HepG2 (cell line): ENCODE data around the gene QSOX2. TPM values are rescaled to one million over a fixed set of nuclear protein-coding genes. Genes with fewer than 3 reads are reported as not detected.

Experiments used
- ATAC-seq: fragments of 200-7000 bp; cut with Tn5 transposase; 3 replicates; pipeline ENCODE4 v1.9.1; 2020; ENCODE audit warnings: mild to moderate bottlenecking, moderate library complexity
- BruUV-seq: library from RNA; stranded (reverse); fragments of 400-500 nt; replicated peaks from 2 replicates; lab custom pipeline; 2021; lab: Mats Ljungman, UMichigan
- CTCF ChIA-PET: fragments of 300-600 bp; formaldehyde crosslinking; extraction: SDS; loops from one replicate; lab custom pipeline; 2021; ENCODE audit warnings: low total read pairs, inconsistent platforms, low intra/inter-chr PET ratio; lab: Yijun Ruan, JAX
- POLR2A ChIA-PET: fragments of 350-600 bp; sonication (Branson Sonifier 250); formaldehyde crosslinking; loops from one replicate; lab custom pipeline; 2020; ENCODE audit warnings: antibody characterized with exemption, inconsistent platforms; lab: Yijun Ruan, JAX
- DNase-seq: peaks from one replicate; pipeline ENCODE4 v3.0.0-alpha.2; 2015; ENCODE audit warnings: low spot score
- FAIRE-seq: peaks from 3 replicates; lab custom pipeline; 2011; peaks lifted over from hg19 to GRCh38; lab: Jason Lieb, UNC
- H2AFZ ChIP-seq: one replicate; pipeline ENCODE4 v1.6.1; 2011; ENCODE audit warnings: low read length, inconsistent platforms
- H3K27ac ChIP-seq: fragments of 300-600 bp; 3 replicates; pipeline ENCODE4 v1.8.0; 2011; ENCODE audit warnings: mixed run types, mild to moderate bottlenecking, mixed read lengths, low read length, inconsistent platforms; ENCODE audit not compliant: insufficient read depth; ENCODE audit errors: extremely low read length
- H3K27me3 ChIP-seq, 2 experiments: fragments of 200-600 bp in 1 of 2; 2 replicates in 1 of 2; 3 replicates in 1 of 2; pipeline versions ENCODE4 v1.6.0 to v1.8.0; 2011; ENCODE audit warnings: low read length in 2 of 2, mild to moderate bottlenecking in 2 of 2, moderate library complexity in 2 of 2, inconsistent platforms in 1 of 2; ENCODE audit not compliant: insufficient read depth in 2 of 2, control insufficient read depth in 1 of 2
- H3K36me3 ChIP-seq, 2 experiments: fragments of 200-600 bp in 1 of 2; replicated peaks in 1 of 2; 2 replicates in 1 of 2; 3 replicates in 1 of 2; pipeline versions ENCODE4 v1.5.1 to v1.8.0; 2011; ENCODE audit warnings: low read length in 2 of 2, inconsistent platforms in 1 of 2; ENCODE audit not compliant: insufficient read depth in 2 of 2, control insufficient read depth in 1 of 2
- H3K4me1 ChIP-seq: 2 replicates; pipeline ENCODE4 v1.5.1; 2012; ENCODE audit warnings: low read length, inconsistent platforms; ENCODE audit not compliant: insufficient read depth
- H3K4me2 ChIP-seq: 2 replicates; pipeline ENCODE4 v1.6.0; 2011; ENCODE audit warnings: low read depth, low read length, inconsistent platforms
- H3K4me3 ChIP-seq, 3 experiments: fragments of 200-600 bp in 1 of 3; sonication (generic), shearing (Covaris generic) in 1 of 3; replicated peaks in 1 of 3; 2 replicates each; pipeline ENCODE4 v1.5.1; 2011 to 2016; ENCODE audit warnings: low read length in 3 of 3, inconsistent platforms in 2 of 3, low read depth in 2 of 3, mild to moderate bottlenecking in 2 of 3, control low read depth in 1 of 3, mixed read lengths in 1 of 3; ENCODE audit not compliant: insufficient read depth in 1 of 3
- H3K79me2 ChIP-seq: one replicate; pipeline ENCODE4 v1.6.1; 2011; ENCODE audit warnings: low read length, inconsistent platforms; ENCODE audit not compliant: insufficient read depth
- H3K9ac ChIP-seq: 2 replicates; pipeline ENCODE4 v1.6.0; 2011; ENCODE audit warnings: mild to moderate bottlenecking, low read depth, low read length, inconsistent platforms; ENCODE audit not compliant: insufficient read depth
- H3K9me3 ChIP-seq: 2 replicates; pipeline ENCODE4 v1.5.1; 2012; ENCODE audit warnings: mild to moderate bottlenecking, low read length
- H4K20me1 ChIP-seq: 2 replicates; pipeline ENCODE4 v1.6.0; 2011; ENCODE audit warnings: inconsistent platforms, mild to moderate bottlenecking, low read length, moderate library complexity; ENCODE audit not compliant: insufficient read depth
- EZH2 ChIP-seq: conservative IDR thresholded peaks from 2 replicates; pipeline ENCODE4 v1.6.1; 2012; ENCODE audit warnings: mild to moderate bottlenecking, low read depth, low read length, moderate library complexity
- GZF1 ChIP-seq: sonication (generic); formaldehyde crosslinking; IDR thresholded peaks from 2 replicates; pipeline ENCODE4 v1.5.1; 2020; ENCODE audit warnings: mild to moderate bottlenecking, missing genetic modification reagents
- HNRNPL ChIP-seq: fragments of 200-400 bp; formaldehyde crosslinking; IDR thresholded peaks from 2 replicates; pipeline ENCODE4 v1.6.1; 2017; ENCODE audit warnings: mild to moderate bottlenecking, low read depth, low read length
- KLF9 ChIP-seq: IDR thresholded peaks from 2 replicates; pipeline ENCODE4 v1.6.1; 2016; ENCODE audit warnings: low read depth
- MLXIP ChIP-seq: sonication (generic); formaldehyde crosslinking; IDR thresholded peaks from 2 replicates; pipeline ENCODE4 v1.9.0; 2021; ENCODE audit warnings: missing genetic modification reagents, borderline replicate concordance
- PRMT3 ChIP-seq: sonication (generic); formaldehyde crosslinking; IDR thresholded peaks from 2 replicates; pipeline ENCODE4 v1.8.1; 2022; ENCODE audit warnings: low read depth, mild to moderate bottlenecking, moderate library complexity, missing genetic modification reagents, borderline replicate concordance
- RFXANK ChIP-seq: IDR thresholded peaks from 2 replicates; pipeline ENCODE4 v1.6.1; 2016
- TERF1 ChIP-seq: sonication (generic); formaldehyde crosslinking; IDR thresholded peaks from 2 replicates; pipeline ENCODE4 v1.8.0; 2022; ENCODE audit warnings: mild to moderate bottlenecking, missing genetic modification reagents, moderate library complexity
- WGBS: methylation state at CpG from one replicate; pipeline ENCODE4 v1.1.6; 2017; ENCODE audit warnings: low lambda C conversion rate; 5-methylcytosine and 5-hydroxymethylcytosine counted together
- in situ Hi-C: cut with HindIII; loops from 2 replicates; pipeline ENCODE4 v1.10.0; 2017; ENCODE audit warnings: low pct_unique_long_range_greater_than_20kb; ENCODE audit not compliant: extremely low pct_ligation_motif_present
- intact Hi-C: fragments of 100-400 bp; cut with micrococcal nuclease; formaldehyde crosslinking; loops from one replicate; pipeline ENCODE4 v1.10.0; 2022; ENCODE audit not compliant: unreplicated experiment
- polyA plus RNA-seq, 8 experiments: library from polyadenylated mRNA; depleted of rRNA in 3 of 8; stranded (reverse) in 7 of 8; unstranded in 1 of 8; fragments of >200 nt; fragmentation: Illumina TruSeq in 4 of 8; extraction: Trizol in 4 of 8; gene quantifications; 2 replicates each; pipeline versions ENCODE4 v1.2.1 to v1.2.3, GENCODE V29; 2011 to 2016; ENCODE audit warnings: low read depth in 4 of 8, missing spikeins in 1 of 8, mixed read lengths in 1 of 8; ENCODE audit not compliant: insufficient read depth in 1 of 8
- total RNA-seq, 5 experiments: library from RNA; depleted of rRNA; stranded (reverse); fragments of >200 nt; fragmentation: Illumina TruSeq; extraction: Trizol; gene quantifications; 2 replicates each; pipeline ENCODE4 v1.2.3, GENCODE V29; 2016; ENCODE audit warnings: low read depth in 1 of 5

Gene QSOX2
- total and polyA plus RNA-seq, 2 of the 13 experiments (the other 11 are each of a cell fraction or from before 2014, with no cell fraction given), result 27.1 to 42.1 TPM

- no peaks in the 10 kb centered on the region for H3K4me1 ChIP-seq
- WGBS, result 96% methylated on average over 31 of the region's 31 CpGs
- no peak overlapping the region for H3K4me2 ChIP-seq
- H3K79me2 ChIP-seq, result peaks cover 42% of the 10 kb centered on the region
- peaks cover 23 to 56% of the 10 kb centered on the region in 2 experiments; a peak in 4 of 5 replicates for H3K36me3 ChIP-seq
- no peaks in the 10 kb centered on the region for H3K27me3 ChIP-seq
- ATAC-seq, result no peak
- TF ChIP-seq MLXIP (CRISPR knock-in tag) (no peak), RFXANK (CRISPR knock-in tag) (no peak), GZF1 (no peak), HNRNPL (no peak), KLF9 (CRISPR knock-in tag) (no peak), PRMT3 (CRISPR knock-in tag) (no peak), EZH2 (no peak), TERF1 (CRISPR knock-in tag) (no peak)
- TF ChIP-seq, all 625 proteins: peak for 0
- no TSS peak for BruUV-seq
- FAIRE-seq (no peak), DNase-seq (no peak)
- Histone ChIP-seq H3K9me3 (no peaks in the 10 kb centered on the region), H3K9ac (no peak overlapping the region), H3K27ac (no peak overlapping the region), H4K20me1 (peaks cover 56% of the 10 kb centered on the region; the same call in 1 of the 2 replicates), H2AFZ (no peak overlapping the region), H3K4me3 (no peak overlapping the region)
- POLR2A ChIA-PET, result interaction anchor here (1.2 kb wide), 1 partner anchor 23 kb away, joined by 3 read pairs; no protein-coding TSS in a partner anchor
- intact Hi-C loops (no loop called here), in situ Hi-C loops (no loop called here)
- CTCF ChIA-PET, result no interaction called here
Measured at GRCh38 chr9:136231478-136232297, 13.9 kb downstream of the QSOX2 start.
